K562 (cell line): ENCODE results near the gene PTK7. TPM values are rescaled to one million over a fixed set of nuclear protein-coding genes. Genes with fewer than 3 reads are reported as not detected.

Experiments
- ARID2 ChIP-seq: fragments of 450-650 bp; IDR thresholded peaks from 2 replicates; pipeline ENCODE4 v1.6.1; 2017; ENCODE audit warnings: antibody characterized with exemption, mild to moderate bottlenecking
- CCNT2 ChIP-seq: IDR thresholded peaks from 2 replicates; pipeline ENCODE4 v1.6.1; 2011; ENCODE audit warnings: borderline replicate concordance, low read depth, mild to moderate bottlenecking, moderate library complexity, mixed read lengths, low read length; ENCODE audit not compliant: insufficient read length; ENCODE audit errors: extremely low read depth
- ELF1 ChIP-seq: fragments of 200-800 bp; sonication (Bioruptor generic); IDR thresholded peaks from 2 replicates; pipeline ENCODE4 v1.6.1; 2016; ENCODE audit warnings: missing genetic modification characterization, missing compliant biosample characterization
- ETV1 ChIP-seq: fragments of 450-650 bp; conservative IDR thresholded peaks from 2 replicates; pipeline ENCODE4 v1.6.1; 2016; ENCODE audit warnings: missing genetic modification characterization, control low read depth, low read depth, missing compliant biosample characterization
- FOSL1 ChIP-seq: fragments of 200-800 bp; sonication (Bioruptor generic); conservative IDR thresholded peaks from 2 replicates; pipeline ENCODE4 v1.6.1; 2016; ENCODE audit warnings: missing genetic modification characterization, missing compliant biosample characterization
- GTF2F1 ChIP-seq: IDR thresholded peaks from 2 replicates; pipeline ENCODE4 v1.6.1; 2011; ENCODE audit warnings: low read depth, low read length, improper control_type of control experiment
- KAT7 ChIP-seq: sonication (generic); formaldehyde crosslinking; IDR thresholded peaks from 2 replicates; pipeline ENCODE4 v1.8.0; 2022; ENCODE audit warnings: missing genetic modification reagents, mild to moderate bottlenecking, borderline replicate concordance
- KAT8 ChIP-seq: fragments of 450-650 bp; IDR thresholded peaks from 2 replicates; pipeline ENCODE4 v1.6.1; 2016; ENCODE audit warnings: low read depth, mild to moderate bottlenecking
- LCOR ChIP-seq: sonication (generic); formaldehyde crosslinking; IDR thresholded peaks from 2 replicates; pipeline ENCODE4 v1.8.0; 2022; ENCODE audit warnings: mild to moderate bottlenecking, missing genetic modification reagents
- MAFK ChIP-seq: IDR thresholded peaks from 2 replicates; pipeline ENCODE4 v1.6.1; 2011; ENCODE audit warnings: low read length, improper control_type of control experiment
- NELFE ChIP-seq: IDR thresholded peaks from 2 replicates; pipeline ENCODE4 v1.6.1; 2011; ENCODE audit warnings: mild to moderate bottlenecking; ENCODE audit not compliant: insufficient read depth, insufficient read length
- NFXL1 ChIP-seq: fragments of 450-650 bp; formaldehyde crosslinking; IDR thresholded peaks from 2 replicates; pipeline ENCODE4 v1.4.0; 2021; ENCODE audit warnings: mild to moderate bottlenecking
- NR1H2 ChIP-seq: sonication (generic); formaldehyde crosslinking; IDR thresholded peaks from 2 replicates; pipeline ENCODE4 v1.4.0; 2020; ENCODE audit warnings: mild to moderate bottlenecking, missing genetic modification reagents
- PML ChIP-seq: IDR thresholded peaks from 2 replicates; pipeline ENCODE4 v1.6.1; 2012; ENCODE audit warnings: low read length, inconsistent platforms
- PRMT5 ChIP-seq: sonication (generic); formaldehyde crosslinking; IDR thresholded peaks from 2 replicates; pipeline ENCODE4 v1.5.0; 2020; ENCODE audit warnings: missing genetic modification reagents
- SIRT6 ChIP-seq: IDR thresholded peaks from one replicate; pipeline ENCODE4 v1.6.1; 2012; ENCODE audit warnings: low read depth, mild to moderate bottlenecking, control low read depth, inconsistent platforms, low read length, moderate library complexity
- ZNF316 ChIP-seq: fragments of 450-650 bp; IDR thresholded peaks from 2 replicates; pipeline ENCODE4 v1.6.1; 2016
- ZNF431 ChIP-seq: sonication (generic); formaldehyde crosslinking; IDR thresholded peaks from 2 replicates; pipeline ENCODE4 v1.8.0; 2022; ENCODE audit warnings: mild to moderate bottlenecking, missing genetic modification reagents
- ZNF699 ChIP-seq: fragments of 250-450 bp; sonication (Bioruptor Pico); IDR thresholded peaks from 2 replicates; pipeline ENCODE4 v1.8.0; 2021; ENCODE audit warnings: mild to moderate bottlenecking, moderate library complexity; ENCODE audit not compliant: insufficient replicate concordance
- ZNF75A ChIP-seq: fragments of 450-650 bp; formaldehyde crosslinking; IDR thresholded peaks from 2 replicates; pipeline ENCODE4 v1.4.0; 2020; ENCODE audit warnings: mild to moderate bottlenecking
- polyA plus RNA-seq, 8 experiments: library from polyadenylated mRNA; depleted of rRNA in 4 of 8; stranded (reverse) in 5 of 8; unstranded in 3 of 8; fragments of >200 nt; fragmentation: Nextera tagmentation in 2 of 8; fragmentation: Illumina TruSeq in 1 of 8; extraction: Ambion mirVana in 2 of 8; extraction: Trizol in 1 of 8; gene quantifications; 2 replicates each; pipeline versions ENCODE4 v1.2.1 to v1.2.3, GENCODE V29; 2011 to 2014; ENCODE audit warnings: inconsistent platforms in 1 of 8, missing spikeins in 1 of 8
- total RNA-seq, 7 experiments: library from RNA; depleted of rRNA in 6 of 7; stranded (reverse); fragments of >200 nt in 6 of 7; fragmentation: Illumina TruSeq in 2 of 7; extraction: Trizol in 2 of 7; gene quantifications; 2 replicates each; pipeline versions ENCODE4 v1.2.1 to v1.2.3, GENCODE V29; 2011 to 2021; ENCODE audit warnings: low replicate concordance in 1 of 7
- TF ChIP-seq, protein P1 (sequence below), 2 experiments: fragments of 450-650 bp; IDR thresholded peaks; 2 replicates each; pipeline ENCODE4 v1.6.1; 2016; ENCODE audit warnings: mild to moderate bottlenecking in 2 of 2, borderline replicate concordance in 1 of 2, low read depth in 1 of 2, moderate library complexity in 1 of 2

Gene PTK7
- total and polyA plus RNA-seq, 9 of the 15 experiments (the other 6 are each of a cell fraction or from before 2014, with no cell fraction given), result 0.20 to 6.8 (median 4.2) TPM

DNA sequence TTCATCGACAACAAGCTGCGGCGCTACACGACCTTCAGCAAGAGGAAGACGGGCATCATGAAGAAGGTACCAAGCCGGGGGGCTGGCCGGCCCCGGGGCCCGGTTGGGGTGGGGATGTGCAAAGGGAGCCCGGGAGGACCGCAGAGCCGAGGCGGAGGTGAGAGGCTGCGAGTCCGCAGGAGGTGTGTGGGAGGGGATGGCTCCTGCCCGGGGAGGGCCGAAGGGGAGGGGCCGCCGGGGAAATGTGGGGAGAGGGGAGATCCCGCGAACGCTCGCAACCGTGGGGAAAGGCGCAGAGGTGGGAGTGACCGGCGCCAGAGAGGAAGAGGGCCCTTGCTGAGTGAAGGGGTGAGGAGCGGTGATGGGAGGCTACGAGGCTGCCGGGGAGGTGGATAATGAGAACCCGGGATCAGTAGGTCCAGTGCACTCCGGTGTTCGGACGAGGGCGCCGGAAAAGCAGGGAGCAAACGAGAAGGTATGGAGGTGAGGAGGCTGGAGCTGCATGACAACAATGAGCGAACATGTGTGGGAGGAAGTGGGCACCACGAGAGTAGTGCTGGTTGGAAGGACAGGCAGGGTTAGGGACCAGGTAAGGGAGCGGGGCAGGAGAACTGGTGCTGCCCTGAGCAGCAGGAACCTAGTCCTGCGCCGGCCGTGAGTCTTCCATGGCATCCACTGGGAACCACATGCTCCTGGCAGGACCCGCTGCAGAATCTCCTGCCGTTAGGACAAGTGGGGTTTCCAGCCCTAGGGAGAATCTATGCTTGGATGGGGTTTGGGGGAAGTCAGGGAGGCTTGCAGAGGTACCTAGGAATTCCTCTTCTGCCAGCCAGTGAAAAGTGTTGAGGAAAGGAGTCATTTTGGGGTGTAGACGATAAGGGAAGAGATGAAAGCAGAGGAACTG lies 96.2 kb downstream of the PTK7 start (continued):
- TF ChIP-seq, protein P1, sequence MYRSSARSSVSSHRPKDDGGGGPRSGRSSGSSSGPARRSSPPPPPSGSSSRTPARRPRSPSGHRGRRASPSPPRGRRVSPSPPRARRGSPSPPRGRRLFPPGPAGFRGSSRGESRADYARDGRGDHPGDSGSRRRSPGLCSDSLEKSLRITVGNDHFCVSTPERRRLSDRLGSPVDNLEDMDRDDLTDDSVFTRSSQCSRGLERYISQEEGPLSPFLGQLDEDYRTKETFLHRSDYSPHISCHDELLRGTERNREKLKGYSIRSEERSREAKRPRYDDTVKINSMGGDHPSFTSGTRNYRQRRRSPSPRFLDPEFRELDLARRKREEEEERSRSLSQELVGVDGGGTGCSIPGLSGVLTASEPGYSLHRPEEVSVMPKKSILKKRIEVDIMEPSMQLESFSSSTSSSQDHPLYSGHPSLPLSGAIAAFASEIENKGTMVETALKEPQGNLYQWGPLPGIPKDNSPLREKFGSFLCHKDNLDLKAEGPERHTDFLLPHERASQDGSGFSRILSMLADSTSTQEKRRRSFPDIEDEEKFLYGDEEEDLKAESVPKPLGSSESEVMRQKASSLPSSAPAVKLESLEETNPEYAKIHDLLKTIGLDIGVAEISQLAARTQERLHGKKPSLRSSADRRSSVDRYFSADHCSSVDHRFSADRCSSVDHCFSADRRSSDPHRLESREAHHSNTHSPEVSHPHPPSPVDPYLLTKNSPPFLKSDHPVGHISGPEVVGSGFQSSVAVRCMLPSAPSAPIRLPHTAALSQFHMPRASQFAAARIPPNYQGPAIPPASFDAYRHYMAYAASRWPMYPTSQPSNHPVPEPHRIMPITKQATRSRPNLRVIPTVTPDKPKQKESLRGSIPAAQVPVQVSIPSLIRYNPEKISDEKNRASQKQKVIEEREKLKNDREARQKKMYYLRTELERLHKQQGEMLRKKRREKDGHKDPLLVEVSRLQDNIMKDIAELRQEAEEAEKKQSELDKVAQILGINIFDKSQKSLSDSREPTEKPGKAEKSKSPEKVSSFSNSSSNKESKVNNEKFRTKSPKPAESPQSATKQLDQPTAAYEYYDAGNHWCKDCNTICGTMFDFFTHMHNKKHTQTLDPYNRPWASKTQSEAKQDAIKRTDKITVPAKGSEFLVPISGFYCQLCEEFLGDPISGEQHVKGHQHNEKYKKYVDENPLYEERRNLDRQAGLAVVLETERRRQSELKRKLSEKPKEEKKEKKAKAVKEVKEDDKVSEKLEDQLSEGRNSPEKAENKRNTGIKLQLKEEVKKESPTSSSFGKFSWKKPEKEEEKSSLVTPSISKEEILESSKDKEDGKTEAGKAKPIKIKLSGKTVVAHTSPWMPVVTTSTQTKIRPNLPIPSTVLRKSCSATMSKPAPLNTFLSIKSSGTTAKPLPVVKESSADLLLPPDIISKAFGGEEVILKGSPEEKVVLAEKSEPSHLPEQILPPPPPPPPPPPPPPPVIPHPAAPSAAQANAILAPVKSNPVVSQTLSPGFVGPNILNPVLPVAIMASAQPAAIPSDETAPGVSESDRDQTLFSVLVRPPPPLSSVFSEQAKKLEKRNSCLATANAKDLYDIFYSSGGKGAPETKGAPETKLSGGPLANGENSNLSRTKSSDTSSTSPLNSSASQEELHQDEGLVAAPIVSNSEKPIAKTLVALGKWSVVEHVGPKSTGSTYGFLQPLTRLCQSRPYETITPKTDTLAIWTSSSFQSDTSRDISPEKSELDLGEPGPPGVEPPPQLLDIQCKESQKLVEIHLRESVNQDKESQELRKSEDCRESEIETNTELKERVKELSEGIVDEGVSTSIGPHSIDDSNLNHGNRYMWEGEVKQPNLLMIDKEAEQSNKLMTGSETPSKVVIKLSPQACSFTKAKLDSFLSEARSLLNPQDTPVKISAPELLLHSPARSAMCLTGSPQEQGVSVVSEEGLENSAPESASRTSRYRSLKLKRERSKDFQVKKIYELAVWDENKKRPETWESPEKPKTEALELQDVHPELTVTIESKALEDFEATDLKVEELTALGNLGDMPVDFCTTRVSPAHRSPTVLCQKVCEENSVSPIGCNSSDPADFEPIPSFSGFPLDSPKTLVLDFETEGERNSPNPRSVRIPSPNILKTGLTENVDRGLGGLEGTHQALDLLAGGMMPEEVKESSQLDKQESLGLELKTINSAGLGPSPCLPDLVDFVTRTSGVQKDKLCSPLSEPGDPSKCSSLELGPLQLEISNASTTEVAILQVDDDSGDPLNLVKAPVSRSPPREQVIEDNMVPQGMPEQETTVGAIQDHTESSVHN (IDR thresholded peaks at IDR 0.05; ENCODE audit: borderline replicate concordance in 1 of 2, low read depth in 1 of 2), result no peak
- no peak for TF ChIP-seq NFXL1
- TF ChIP-seq ZNF316, result no peak
- TF ChIP-seq ETV1 (tag), result no peak
- TF ChIP-seq KAT8, result no peak
- TF ChIP-seq NELFE, result no peak
- no peak for TF ChIP-seq PRMT5 (CRISPR knock-in tag)
- no peak for TF ChIP-seq CCNT2
- peak; percentile 24; the same call in 1 of the 2 replicates for TF ChIP-seq PML
- no peak for TF ChIP-seq MAFK
- peak; percentile 6; the same call in 1 of the 2 replicates for TF ChIP-seq KAT7 (CRISPR knock-in tag)
- TF ChIP-seq LCOR (CRISPR knock-in tag), result peak; percentile 36; the same call in 1 of the 2 replicates
- TF ChIP-seq ARID2, result no peak
- no peak for TF ChIP-seq ZNF75A (CRISPR knock-in tag)
- no peak for TF ChIP-seq ZNF699
- no peak for TF ChIP-seq ELF1 (tag)
- TF ChIP-seq SIRT6, result no peak
- 0 out of 2 replicates have a peak, but pooled peaks have one; percentile 22 for TF ChIP-seq ZNF431 (CRISPR knock-in tag)
- no peak for TF ChIP-seq NR1H2 (CRISPR knock-in tag)
- no peak for TF ChIP-seq FOSL1 (tag)
- TF ChIP-seq GTF2F1, result 0 out of 2 replicates have a peak, but pooled peaks have one; percentile 28
